ENCODE data around the gene HOXA6.

The HOXA6 gene

DNA sequence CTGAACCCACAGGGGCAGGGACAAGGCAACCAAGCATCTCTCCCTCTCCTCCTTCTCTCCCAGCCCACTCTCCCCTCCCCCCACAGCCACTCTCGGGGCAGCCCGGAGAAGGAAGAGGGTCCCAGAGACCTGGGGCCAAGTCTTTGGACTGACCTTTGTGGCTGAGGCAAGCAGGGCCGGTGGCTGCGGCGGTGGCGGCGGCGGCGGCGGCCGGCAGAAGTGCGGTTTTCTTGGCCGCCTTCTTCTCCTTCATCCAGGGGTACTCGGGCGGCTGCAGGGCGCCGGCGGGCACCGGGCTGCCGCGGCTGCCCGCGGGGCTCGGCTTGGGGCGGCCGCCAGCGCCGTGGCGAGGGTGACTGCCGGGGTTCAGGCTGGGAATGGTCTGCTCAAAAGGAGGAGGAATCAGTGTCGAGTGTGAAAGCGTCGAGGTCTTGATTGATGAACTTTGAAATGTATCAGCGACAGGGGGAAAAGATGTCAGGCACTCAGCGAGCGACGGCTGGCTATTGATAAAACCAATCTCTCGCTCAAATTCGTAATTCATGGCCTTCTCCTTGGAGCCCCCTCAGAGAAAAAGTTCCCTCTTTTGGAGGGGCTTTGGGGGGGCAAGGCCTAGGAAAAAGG, 45.5 kb downstream of the HOXA6 start:
- no peak overlapping the region for H3K4me3 ChIP-seq (ENCODE audit: low read length)
- no peak for TF ChIP-seq ZNF274 (IDR thresholded peaks at IDR 0.05; ENCODE audit: low read depth, low read length)

DNA sequence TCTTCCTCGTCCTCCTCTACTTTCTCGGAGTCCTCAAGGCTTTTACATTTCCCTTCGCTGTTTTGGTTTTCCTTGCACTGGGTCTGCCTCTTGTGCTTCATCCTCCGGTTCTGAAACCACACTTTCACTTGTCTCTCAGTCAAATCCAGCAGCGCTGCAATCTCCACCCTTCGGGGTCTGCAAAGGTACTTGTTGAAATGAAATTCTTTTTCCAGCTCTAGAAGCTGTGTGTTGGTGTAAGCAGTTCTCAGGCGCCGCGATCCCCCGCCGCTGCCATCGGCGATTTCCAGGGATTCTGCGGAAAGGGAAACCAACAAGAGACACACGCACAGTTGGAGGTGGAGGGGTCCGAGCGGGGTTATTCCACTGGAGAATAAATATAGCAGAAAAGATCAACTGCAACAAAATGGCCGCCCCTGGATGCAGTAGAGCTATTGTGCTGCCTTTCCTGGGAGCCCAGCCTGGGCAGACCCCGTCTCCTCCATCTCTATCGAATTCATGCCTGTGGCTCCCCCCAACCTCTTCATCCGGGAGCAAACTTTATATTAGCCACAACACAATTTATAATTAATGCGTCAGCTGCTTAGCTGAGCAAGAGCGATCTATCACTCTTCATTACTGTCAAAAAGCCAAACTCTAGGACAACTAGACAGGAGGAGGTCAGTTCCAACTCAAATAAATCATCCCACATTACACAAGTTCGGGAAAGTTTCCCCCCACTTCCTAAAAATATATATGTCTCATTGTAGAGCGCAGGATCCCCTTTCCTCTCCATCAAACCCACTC, 46.2 kb downstream of the HOXA6 start:
- no peak for TF ChIP-seq ZNF274 (IDR thresholded peaks at IDR 0.05; ENCODE audit: low read depth, low read length)
- no peak overlapping the region for H3K4me3 ChIP-seq (ENCODE audit: low read length)

DNA sequence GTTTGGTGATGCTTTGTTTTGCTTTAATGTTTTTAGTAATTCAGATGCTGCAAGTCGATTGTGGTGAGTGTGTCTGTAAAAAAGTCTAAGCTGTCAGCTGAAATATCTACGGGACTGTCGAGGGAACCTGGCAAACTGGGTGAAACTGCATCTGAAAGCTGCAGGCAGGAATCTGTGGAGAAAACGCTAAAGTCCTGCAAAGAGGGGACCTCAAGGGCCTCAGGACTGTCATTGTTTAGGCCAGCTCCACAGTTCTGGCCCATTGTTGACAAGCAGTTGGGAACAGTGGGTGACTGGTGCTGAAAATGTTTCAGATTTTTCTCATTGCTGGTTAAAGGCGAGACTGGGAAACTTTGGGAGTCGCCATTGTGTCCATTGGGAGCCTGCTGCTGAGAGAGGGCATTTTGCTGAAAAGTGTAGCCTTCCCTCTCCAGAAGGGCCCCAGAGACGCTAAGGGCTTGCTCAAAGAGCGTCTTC, 46.8 kb downstream of the HOXA6 start:
- H3K4me3 ChIP-seq (ENCODE audit: low read length) = no peak overlapping the region
- no peak for TF ChIP-seq ZNF274 (IDR thresholded peaks at IDR 0.05; ENCODE audit: low read depth, low read length)

DNA sequence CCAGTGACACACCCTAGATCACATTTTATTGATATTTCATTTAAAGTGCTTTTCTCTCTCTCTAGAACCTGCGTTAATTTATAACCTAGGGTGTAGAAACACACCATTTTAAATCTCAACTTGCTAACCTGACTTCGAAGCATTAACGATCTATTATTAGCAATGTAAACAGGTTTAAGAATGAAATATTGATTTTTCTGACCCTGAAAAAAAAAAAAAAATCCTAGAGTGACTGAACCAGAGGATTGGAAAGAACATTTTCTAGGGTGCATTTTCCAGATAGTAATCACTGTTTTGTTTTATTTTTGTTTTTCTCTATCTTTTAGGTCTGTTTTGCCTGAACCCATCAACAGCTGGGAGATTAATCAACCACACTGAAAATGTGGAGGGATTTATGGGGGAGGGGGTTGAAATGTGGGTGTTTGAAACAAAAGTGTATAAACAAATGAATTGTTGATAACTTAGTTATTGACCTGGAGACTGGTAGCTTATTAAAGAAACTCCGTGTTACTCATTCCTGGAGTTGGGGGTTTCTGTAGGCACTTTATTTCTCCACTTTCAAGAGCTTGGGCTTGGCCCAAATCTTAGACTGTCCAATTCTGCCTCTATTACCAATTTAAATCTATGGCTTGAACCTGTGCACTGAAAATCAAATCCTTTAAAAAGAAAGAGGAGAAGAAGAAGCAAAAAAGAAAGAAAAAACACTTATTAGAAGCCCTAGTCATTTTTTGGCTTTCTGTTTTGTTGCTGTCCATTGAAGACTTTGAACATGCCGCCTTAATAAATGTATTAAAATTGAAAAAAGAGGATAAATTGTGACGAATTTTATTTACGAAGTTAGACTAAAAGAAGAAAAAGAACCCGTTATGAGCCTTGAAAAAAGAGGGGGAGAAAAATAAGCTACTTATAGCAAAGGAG, 47.9 kb downstream of the HOXA6 start:
- no peak overlapping the region for H3K4me3 ChIP-seq (ENCODE audit: low read length)
- no peak for TF ChIP-seq ZNF274 (IDR thresholded peaks at IDR 0.05; ENCODE audit: low read depth, low read length)

DNA sequence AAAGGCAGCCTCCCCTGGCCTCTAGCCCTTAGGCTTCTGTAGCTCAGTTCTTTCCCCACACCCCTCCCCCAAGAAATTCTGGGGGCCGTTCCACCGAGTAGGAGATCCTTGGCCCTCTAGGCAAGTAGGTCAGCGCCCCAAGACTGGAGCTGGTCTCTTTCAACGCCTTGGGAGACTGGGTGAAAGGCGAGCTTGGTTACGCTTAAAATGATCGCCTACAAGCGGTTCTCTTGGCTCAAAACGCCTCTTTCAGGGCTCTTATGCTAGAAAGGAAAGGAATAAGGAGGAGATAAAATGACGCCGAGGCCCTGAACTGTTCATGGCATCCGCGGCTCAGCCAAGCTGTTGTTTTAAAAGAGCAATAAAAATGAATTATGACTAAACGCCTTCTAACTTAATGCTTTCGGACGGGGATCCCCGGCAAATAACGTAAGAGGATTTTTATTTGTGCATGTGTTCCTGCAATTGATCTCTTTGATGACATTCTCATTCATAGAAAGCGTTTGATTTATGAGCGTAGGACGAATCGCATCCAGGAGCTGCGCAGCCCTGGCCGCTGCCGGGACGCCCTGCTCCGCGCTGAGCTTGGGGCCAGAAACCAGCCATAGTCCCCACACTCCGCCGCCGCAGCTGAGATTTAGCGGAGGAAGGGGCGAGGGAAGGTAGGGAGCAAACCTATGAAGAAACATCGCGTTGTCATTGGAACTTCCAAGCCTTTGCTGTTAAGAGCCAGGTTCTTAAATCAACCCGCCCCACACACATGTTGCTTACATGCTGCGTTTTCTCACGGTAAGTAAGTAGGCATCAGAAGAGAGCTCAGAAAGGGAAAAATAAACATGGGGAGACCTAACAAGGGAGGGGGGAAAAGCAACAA, 48.8 kb downstream of the HOXA6 start:
- no peak for TF ChIP-seq ZNF274 (IDR thresholded peaks at IDR 0.05; ENCODE audit: low read depth, low read length)
- no peak overlapping the region for H3K4me3 ChIP-seq (ENCODE audit: low read length)

DNA sequence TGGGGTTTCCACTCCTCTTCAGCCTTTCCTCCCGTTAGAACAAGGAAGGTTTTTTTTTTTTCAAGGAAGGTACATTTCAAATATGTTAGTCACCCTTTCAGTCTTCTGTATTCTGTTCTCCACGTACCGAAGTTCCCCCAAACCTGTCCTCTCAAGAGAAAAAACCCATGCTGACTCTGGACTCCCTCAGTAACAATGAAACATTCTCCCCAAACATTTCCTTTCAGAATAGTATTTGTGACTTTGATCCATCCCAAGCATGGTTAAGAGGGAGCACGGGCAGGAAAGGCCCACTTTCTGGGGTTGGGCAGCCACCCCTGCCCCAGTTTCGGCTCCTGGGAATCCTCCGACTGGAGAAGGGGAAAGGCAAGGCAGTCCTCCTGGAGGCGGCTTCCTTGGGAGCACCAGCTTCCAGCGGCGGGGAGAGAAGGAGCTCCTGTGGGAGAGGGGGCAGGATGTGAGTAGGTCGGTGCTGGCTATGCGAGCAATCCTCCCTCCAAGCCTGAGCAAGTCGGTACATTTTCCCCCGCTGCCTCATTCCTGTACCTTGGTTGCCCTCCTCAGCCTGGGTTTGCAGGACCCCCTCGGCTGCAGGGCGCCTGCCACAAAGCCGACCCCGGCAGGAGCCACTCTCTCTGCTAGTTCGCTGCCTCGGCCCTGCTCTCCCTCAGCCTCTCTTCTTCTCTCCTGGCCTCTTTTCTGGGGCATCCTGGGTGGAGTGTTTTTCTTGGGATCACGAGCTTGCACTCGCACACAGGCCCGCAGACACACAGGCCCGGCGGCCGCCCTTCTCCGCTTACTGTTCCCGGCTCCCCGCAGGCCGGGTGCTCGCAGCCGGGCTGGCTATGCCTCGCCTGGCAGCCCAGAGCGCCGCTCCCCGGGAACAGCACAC, 49.6 kb downstream of the HOXA6 start:
- TF ChIP-seq ZNF274 (IDR thresholded peaks at IDR 0.05; ENCODE audit: low read depth, low read length) = no peak
- H3K4me3 ChIP-seq (ENCODE audit: low read length) = no peak overlapping the region; the same call in 1 of the 2 replicates

DNA sequence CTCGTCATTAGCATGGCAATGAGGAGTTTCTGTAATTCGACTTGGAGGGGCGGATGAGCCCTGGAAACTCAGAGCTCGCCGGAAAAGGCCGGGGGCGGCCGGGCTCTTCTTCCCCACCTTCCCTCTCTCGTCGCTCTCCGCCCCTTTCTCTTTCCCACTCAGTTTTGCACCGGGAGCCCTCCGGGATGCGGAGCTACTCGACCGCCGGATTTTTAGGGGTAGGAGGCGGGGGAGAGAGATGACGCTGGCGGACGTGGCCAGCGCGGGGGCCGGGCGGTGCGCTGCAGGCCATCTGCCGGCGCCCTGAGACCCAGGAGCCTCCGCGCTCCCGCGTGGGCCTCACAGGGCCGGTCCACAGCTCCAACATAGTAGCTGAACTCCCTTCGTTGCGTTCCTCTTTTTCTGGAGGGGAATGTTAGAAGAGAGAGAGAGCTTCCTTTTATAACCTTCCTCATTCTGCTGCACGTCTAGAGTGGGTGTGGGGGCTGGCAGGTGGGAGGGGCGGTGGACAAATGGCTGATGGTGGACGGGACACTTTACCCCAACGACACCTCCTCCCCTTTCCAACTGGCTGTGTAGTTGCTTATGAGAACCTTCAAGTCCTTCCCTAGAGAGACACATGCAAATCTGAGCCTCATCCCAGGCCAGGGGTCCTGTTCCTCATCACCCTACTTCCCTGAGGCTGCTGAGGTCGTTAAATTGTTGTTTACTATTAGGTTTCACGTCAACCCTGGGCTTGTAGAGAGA, 50.6 kb downstream of the HOXA6 start:
- no peak for TF ChIP-seq ZNF274 (IDR thresholded peaks at IDR 0.05; ENCODE audit: low read depth, low read length)
- peak overlapping the region; percentile 78 for H3K4me3 ChIP-seq (ENCODE audit: low read length)

DNA sequence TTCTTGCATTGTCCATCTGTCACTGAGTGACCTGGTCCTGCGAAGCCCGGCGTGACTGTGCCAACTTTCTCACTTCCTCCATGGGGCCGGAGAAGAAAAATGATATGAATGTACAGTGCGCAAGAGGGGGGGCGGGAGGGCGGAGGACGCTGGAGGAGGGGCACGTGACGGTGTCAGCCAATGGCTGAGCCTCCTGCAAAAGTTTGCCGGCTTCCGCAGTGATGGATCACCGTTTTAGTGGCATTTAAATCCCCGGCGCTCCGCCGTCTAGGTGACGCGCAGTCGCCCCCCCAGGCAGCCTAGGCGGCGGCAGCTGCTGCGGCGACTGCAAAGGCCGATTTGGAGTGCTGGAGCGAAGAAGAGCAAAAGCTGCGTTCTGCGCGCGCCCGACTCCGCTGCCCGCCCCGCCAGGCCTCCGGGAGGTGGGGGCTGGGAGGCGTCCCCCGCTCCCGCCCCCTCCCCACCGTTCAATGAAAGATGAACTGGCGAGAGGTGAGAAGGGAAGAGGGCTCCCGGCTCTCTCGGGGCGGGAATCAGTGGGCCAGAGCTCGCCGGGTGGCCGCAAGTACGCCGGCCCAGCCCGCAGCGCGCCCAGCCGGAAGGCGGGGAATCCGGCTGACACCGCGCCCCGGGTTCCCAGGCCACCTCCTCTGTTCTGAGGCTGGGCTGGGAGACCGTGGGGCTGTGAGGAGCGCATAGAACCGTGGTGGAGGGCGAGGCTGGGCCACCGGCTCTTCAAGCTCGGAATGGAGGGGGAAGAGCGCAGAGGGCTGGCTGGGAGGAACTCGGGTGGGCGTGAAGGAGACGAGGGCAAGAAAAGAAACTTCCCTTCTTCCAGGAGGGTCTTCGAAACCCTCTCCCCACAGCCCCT, 51.4 kb downstream of the HOXA6 start, which contains the start of gene HOXA1:
HOXA1 (minus strand) TSS at position 104 of the 871 bp plus-strand sequence; CDS start at position 16, 88 bp downstream.
- no peak for TF ChIP-seq ZNF274 (IDR thresholded peaks at IDR 0.05; ENCODE audit: low read depth, low read length)
- peak within 1 kb of the TSS; percentile 78 for H3K4me3 ChIP-seq (ENCODE audit: low read length)
